Camera-type eye (tissue), 1 donor: ENCODE measurements around the gene SPINT1. TPM values are rescaled to one million over a fixed set of nuclear protein-coding genes. Genes with fewer than 3 reads are reported as not detected.

Experiments
- total RNA-seq: library from RNA; depleted of rRNA; stranded (reverse); fragments of >200 nt; gene quantifications from one replicate; pipeline ENCODE4 v1.2.3, GENCODE V29; 2014

SPINT1 gene
- 27.4 TPM for total RNA-seq

GRCh38 chr15:40843885-40844695, at the start of gene SPINT1:
TSS of gene SPINT1 (plus strand) at chr15:40844048. CDS start at chr15:40844555, 507 bp downstream.

GRCh38 chr15:40807028-40807887, 36.6 kb upstream of the SPINT1 start, which contains the start of the genes DNAJC17 and ZFYVE19:
TSS of gene DNAJC17 (minus strand) at chr15:40807473. CDS start at chr15:40807446, 27 bp downstream.
TSS of gene ZFYVE19 (plus strand) at chr15:40807089. CDS start at chr15:40807590, 501 bp downstream.

GRCh38 chr15:40828447-40829036, 15.3 kb upstream of the SPINT1 start, which contains the start of gene PPP1R14D:
TSS of gene PPP1R14D (minus strand) at chr15:40828708. CDS start at chr15:40828641, 67 bp downstream.

GRCh38 chr15:40873694-40874561, 30.1 kb downstream of the SPINT1 start, which contains the start of gene RHOV:
TSS of gene RHOV (minus strand) at chr15:40874234. CDS start at chr15:40874139, 95 bp downstream.

GRCh38 chr15:40893733-40894680, 50.2 kb downstream of the SPINT1 start, which contains the start of gene VPS18:
TSS of gene VPS18 (plus strand) at chr15:40894450. CDS start at chr15:40894769, 319 bp downstream.

Other genes with a start within 250 kb of the SPINT1 start
- gene KNL1, start 249.8 kb upstream of the SPINT1 start, total RNA-seq = 14.2 TPM
- gene RAD51, start 148.9 kb upstream of the SPINT1 start, total RNA-seq = 4.1 TPM
- gene RMDN3, start 88.8 kb upstream of the SPINT1 start, total RNA-seq = 30.2 TPM
- 8.7 TPM for gene GCHFR, start 80.0 kb upstream of the SPINT1 start, total RNA-seq
- 1.1 TPM for gene C15orf62, start 74.1 kb upstream of the SPINT1 start, total RNA-seq
- 35.9 TPM for gene ZFYVE19, start 37.0 kb upstream of the SPINT1 start, total RNA-seq
- gene DNAJC17, start 36.6 kb upstream of the SPINT1 start, total RNA-seq = 22.8 TPM
- gene PPP1R14D, start 15.3 kb upstream of the SPINT1 start, total RNA-seq = not detected
- gene RHOV, start 30.2 kb downstream of the SPINT1 start, total RNA-seq = 7.2 TPM
- 25.0 TPM for gene VPS18, start 50.4 kb downstream of the SPINT1 start, total RNA-seq
- gene DLL4, start 85.3 kb downstream of the SPINT1 start, total RNA-seq = 49.5 TPM
- gene CHAC1, start 109.4 kb downstream of the SPINT1 start, total RNA-seq = 2.5 TPM